T-cell (primary cell): ENCODE data around the gene ENPP3. TPM values are rescaled to one million over a fixed set of nuclear protein-coding genes. Genes with fewer than 3 reads are reported as not detected.
A peak's percentile ranks its signal among the peaks of the same experiment; 100 is the strongest.

ENCODE experiments used
- ATAC-seq, 4 experiments: fragments of 200-7000 bp in 3 of 4; fragments of 150-1000 bp in 1 of 4; cut with Tn5 transposase; replicated peaks in 1 of 4; 1 replicate in 3 of 4; 2 replicates in 1 of 4; pipeline ENCODE4 v1.10.0; 2021; ENCODE audit warnings: moderate library complexity in 3 of 4, mild to moderate bottlenecking in 2 of 4, moderate number of reproducible peaks in 1 of 4
- CTCF ChIA-PET, 2 donors: fragments of 300-600 bp; sonication (Branson Sonifier 250); formaldehyde crosslinking; loops; one replicate each; lab custom pipeline; 2022; ENCODE audit warnings: antibody characterized with exemption in 2 of 2; lab: Charles Lee
- POLR2A ChIA-PET, 2 donors: fragments of 300-600 bp; sonication (Branson Sonifier 250); formaldehyde crosslinking; loops; one replicate each; lab custom pipeline; 2022; ENCODE audit warnings: antibody characterized with exemption in 2 of 2; lab: Charles Lee
- DNase-seq, 35 experiments: peaks; one replicate each; pipeline versions ENCODE4 v3.0.0 to v3.0.0-alpha.2; 2013 to 2023
- H3K27ac ChIP-seq: one replicate; pipeline ENCODE4 v1.5.1; 2013; ENCODE audit warnings: low read length
- H3K27me3 ChIP-seq, 2 experiments: replicated peaks in 1 of 2; 1 replicate in 1 of 2; 2 replicates in 1 of 2; pipeline versions ENCODE4 v1.6.1 to v1.7.0; 2013; ENCODE audit warnings: low read length in 1 of 2, mixed read lengths in 1 of 2; ENCODE audit not compliant: control insufficient read depth in 2 of 2, insufficient read depth in 2 of 2; ENCODE audit errors: extremely low read depth in 1 of 2
- H3K36me3 ChIP-seq, 2 donors: 1 replicate in 1 of 2; 2 replicates in 1 of 2; pipeline versions ENCODE4 v1.6.1 to v1.7.0; 2013; ENCODE audit warnings: low read length in 1 of 2; ENCODE audit not compliant: control insufficient read depth in 2 of 2, insufficient read depth in 1 of 2; ENCODE audit errors: extremely low read depth in 1 of 2
- H3K4me1 ChIP-seq, 2 experiments: 1 replicate in 1 of 2; 2 replicates in 1 of 2; pipeline versions ENCODE4 v1.6.1 to v1.7.0; 2013; ENCODE audit warnings: low read length in 2 of 2, mixed read lengths in 1 of 2; ENCODE audit not compliant: insufficient read depth in 2 of 2, control insufficient read depth in 1 of 2; ENCODE audit errors: extremely low read depth in 1 of 2
- H3K4me3 ChIP-seq, 2 donors: 1 replicate in 1 of 2; 2 replicates in 1 of 2; pipeline versions ENCODE4 v1.5.1 to v1.7.0; 2013; ENCODE audit warnings: mild to moderate bottlenecking in 2 of 2, low read length in 1 of 2, moderate library complexity in 1 of 2; ENCODE audit not compliant: control insufficient read depth in 1 of 2; ENCODE audit errors: extremely low read depth in 1 of 2
- H3K9me3 ChIP-seq: 2 replicates; pipeline ENCODE4 v1.7.0; 2013
- H3K27ac Mint-ChIP-seq, 2 donors: one replicate each; pipeline ENCODE4 v1.8.0; 2020 to 2021; ENCODE audit warnings: mild to moderate bottlenecking in 2 of 2, mixed read lengths in 2 of 2
- H3K27me3 Mint-ChIP-seq, 2 donors: one replicate each; pipeline ENCODE4 v1.8.0; 2021 to 2022; ENCODE audit warnings: mixed read lengths in 2 of 2
- H3K36me3 Mint-ChIP-seq: one replicate; pipeline ENCODE4 v1.8.0; 2021; ENCODE audit warnings: mixed read lengths
- H3K4me1 Mint-ChIP-seq, 3 donors: one replicate each; pipeline ENCODE4 v1.8.0; 2020 to 2022; ENCODE audit warnings: mixed read lengths in 3 of 3, mild to moderate bottlenecking in 1 of 3
- H3K4me3 Mint-ChIP-seq, 3 donors: one replicate each; pipeline ENCODE4 v1.8.0; 2020 to 2022; ENCODE audit warnings: mild to moderate bottlenecking in 3 of 3, mixed read lengths in 3 of 3, moderate library complexity in 3 of 3
- H3K9me3 Mint-ChIP-seq, 3 donors: one replicate each; pipeline ENCODE4 v1.8.0; 2020 to 2022; ENCODE audit warnings: mixed read lengths in 3 of 3
- WGBS: methylation state at CpG from one replicate; pipeline ENCODE4 v1.1.5; 2013; ENCODE audit warnings: missing lambda C conversion rate; ENCODE audit not compliant: insufficient coverage; 5-methylcytosine and 5-hydroxymethylcytosine counted together
- total RNA-seq, 35 experiments: library from RNA in 6 of 35; stranded (reverse) in 6 of 35; fragments of 120-200 nt in 1 of 35; gene quantifications; one replicate each; pipeline versions ENCODE4 v1.2.1 to v1.2.4 and lab custom pipeline; 2013 to 2026

Gene ENPP3
- total RNA-seq, result under 1 TPM; 0.30 to 0.68 (median 0.53) TPM
- total RNA-seq (2013), result 0.52 TPM
- total RNA-seq (lab: John Stamatoyannopoulos, UW), result 0.15 to 1.5 (median 0.64) reads per million in 29 experiments

DNA sequence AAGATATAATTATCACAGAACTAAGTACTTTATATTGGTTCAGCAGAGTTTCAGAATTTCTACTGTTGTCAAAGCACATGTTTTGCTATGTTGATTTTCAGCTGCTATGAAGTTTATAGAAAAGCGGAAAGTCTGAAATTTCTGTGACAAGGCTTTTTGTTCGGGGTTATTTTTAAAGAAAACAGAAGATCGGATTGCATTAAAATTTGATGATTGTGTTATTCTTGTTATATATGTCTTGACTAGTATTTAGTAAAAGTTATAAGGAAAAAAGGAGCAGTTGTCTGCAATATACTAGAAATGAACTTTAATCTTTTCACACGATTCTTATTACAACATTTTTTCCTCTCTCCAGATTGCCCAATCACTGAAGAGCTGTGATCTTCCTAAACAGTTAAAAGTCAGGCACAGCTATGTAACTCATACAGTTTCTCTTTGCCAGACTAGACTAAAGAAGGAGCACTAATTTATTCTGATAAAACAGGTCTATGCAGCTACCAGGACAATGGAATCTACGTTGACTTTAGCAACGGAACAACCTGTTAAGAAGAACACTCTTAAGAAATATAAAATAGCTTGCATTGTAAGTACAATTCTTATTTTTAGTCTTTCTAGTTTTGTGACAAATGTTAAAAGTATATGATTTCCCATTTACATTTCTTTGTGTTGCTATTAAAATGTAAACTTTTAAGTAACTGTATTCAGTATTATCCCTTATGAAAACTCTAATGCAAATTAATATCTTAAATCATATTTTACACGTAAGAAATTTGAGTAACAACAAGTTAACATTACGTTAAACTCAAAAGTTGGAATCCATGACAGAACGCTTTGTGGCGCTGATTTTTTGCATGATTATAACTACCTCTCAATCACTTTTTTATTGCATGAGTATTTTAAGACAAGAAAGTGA is at the start of gene ENPP3:
Gene ENPP3, plus strand, starts transcription at position 423 of the 913 bp plus-strand sequence. Its CDS starts 83 bp downstream, at position 506.
- no peaks in the 10 kb centered on the region for H3K4me1 ChIP-seq
- POLR2A ChIA-PET, result interaction anchor here in 1 of 2 donors (0.5 to 0.6 kb wide), 2 partner anchors 9 to 542 kb away, joined by 3 to 8 read pairs; partner anchors contain the start of gene MED23
- H3K4me3 ChIP-seq, result no peak within 1 kb of the TSS
- CTCF ChIA-PET, result interaction anchor here in 1 of 2 donors (0.5 to 1.7 kb wide), 3 partner anchors 9 to 1164 kb away, joined by 5 to 10 read pairs (median 6); partner anchors contain the start of gene MED23
- ATAC-seq (no peak), DNase-seq (no peak)
- no peaks in the 10 kb centered on the region for H3K9me3 ChIP-seq
- Mint-ChIP-seq H3K9me3 (no peaks in the 10 kb centered on the region), H3K4me1 (no peaks in the 10 kb centered on the region), H3K27me3 (no peaks in the 10 kb centered on the region), H3K4me3 (no peak within 1 kb of the TSS), H3K27ac (no peak within 1 kb of the TSS), H3K36me3 (no peaks in the 10 kb centered on the region)
- H3K36me3 ChIP-seq, result no peaks in the 10 kb centered on the region
- 89% methylated on average over 3 of the region's 10 CpGs for WGBS
- H3K27me3 ChIP-seq, result no peaks in the 10 kb centered on the region
- no peak within 1 kb of the TSS for H3K27ac ChIP-seq

DNA sequence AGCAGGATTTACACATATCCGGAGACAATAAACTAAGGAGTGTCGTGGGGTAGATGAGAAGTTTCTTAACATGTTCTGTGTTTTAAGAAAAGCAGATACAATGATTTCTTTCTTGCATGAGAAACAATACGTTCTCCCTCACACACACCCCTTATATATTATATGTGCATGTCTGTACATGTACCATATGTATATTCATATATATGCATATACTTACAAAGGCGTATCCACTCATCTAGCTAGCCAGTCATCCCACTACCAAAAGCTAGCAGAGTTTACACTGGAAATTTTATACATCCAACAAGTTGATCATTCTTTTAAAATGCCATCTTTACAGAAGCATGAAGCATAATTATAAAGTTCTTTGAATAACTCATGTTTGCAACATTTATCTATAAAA is 49.2 kb upstream of the ENPP3 start:
- WGBS, result no CpG with 5 or more reads among the region's 4 CpGs
- peaks cover 55% of the 10 kb centered on the region for H3K36me3 Mint-ChIP-seq

DNA sequence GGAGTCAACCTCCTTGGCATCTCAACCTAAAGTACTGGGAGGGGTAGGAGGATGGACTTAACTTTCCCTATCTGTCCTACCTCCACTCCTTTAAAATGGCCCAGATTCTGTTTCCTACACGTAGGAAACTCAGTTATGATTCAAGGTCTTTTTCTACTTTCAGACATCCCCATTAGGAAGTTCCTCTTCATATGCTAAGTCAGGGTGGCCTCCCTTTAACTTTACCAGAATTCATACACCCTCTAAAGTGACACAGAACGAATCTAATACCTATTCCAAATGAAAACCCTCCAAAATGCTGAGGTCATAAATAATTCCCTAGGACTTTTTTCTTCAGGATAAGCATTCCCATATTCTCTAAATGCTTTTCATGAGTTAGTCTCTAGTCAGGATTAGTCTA is 48.5 kb upstream of the ENPP3 start:
- no peaks in the 10 kb centered on the region for H3K4me1 Mint-ChIP-seq
- H3K4me1 ChIP-seq, result no peaks in the 10 kb centered on the region
- no peak overlapping the region for H3K27ac ChIP-seq
- ATAC-seq, result no peak
- H3K9me3 ChIP-seq, result no peaks in the 10 kb centered on the region
- H3K4me3 Mint-ChIP-seq, result no peak overlapping the region
- H3K36me3 Mint-ChIP-seq, result peaks cover 58% of the 10 kb centered on the region
- no peak for DNase-seq
- H3K4me3 ChIP-seq, result no peak overlapping the region
- WGBS, result 86% methylated on average over 1 of the region's 2 CpGs
- ChIA-PET CTCF (interaction anchor here in 1 of 2 donors (1.0 kb wide), 1 partner anchor 10 kb away, joined by 3 read pairs; no protein-coding TSS in a partner anchor), POLR2A (no interaction called here)
- H3K27me3 Mint-ChIP-seq, result no peaks in the 10 kb centered on the region
- peaks cover 5 to 86% of the 10 kb centered on the region in 2 donors for H3K36me3 ChIP-seq
- H3K27ac Mint-ChIP-seq, result no peak overlapping the region
- no peaks in the 10 kb centered on the region for H3K9me3 Mint-ChIP-seq
- no peaks in the 10 kb centered on the region for H3K27me3 ChIP-seq

More for the DNA sequence above, 49.2 kb upstream of the ENPP3 start:
- Histone ChIP-seq H3K27me3 (no peaks in the 10 kb centered on the region), H3K9me3 (no peaks in the 10 kb centered on the region), H3K36me3 (peaks cover 8 to 88% of the 10 kb centered on the region in 2 donors), H3K4me1 (no peaks in the 10 kb centered on the region), H3K27ac (no peak overlapping the region), H3K4me3 (no peak overlapping the region)
- H3K9me3 Mint-ChIP-seq, result no peaks in the 10 kb centered on the region
- H3K4me1 Mint-ChIP-seq, result no peaks in the 10 kb centered on the region
- H3K27ac Mint-ChIP-seq, result no peak overlapping the region
- no peaks in the 10 kb centered on the region for H3K27me3 Mint-ChIP-seq
- no peak for DNase-seq
- ChIA-PET POLR2A (no interaction called here), CTCF (interaction anchor here in 1 of 2 donors (1.0 kb wide), 1 partner anchor 11 kb away, joined by 3 read pairs; no protein-coding TSS in a partner anchor)
- ATAC-seq, result no peak
- no peak overlapping the region for H3K4me3 Mint-ChIP-seq

DNA sequence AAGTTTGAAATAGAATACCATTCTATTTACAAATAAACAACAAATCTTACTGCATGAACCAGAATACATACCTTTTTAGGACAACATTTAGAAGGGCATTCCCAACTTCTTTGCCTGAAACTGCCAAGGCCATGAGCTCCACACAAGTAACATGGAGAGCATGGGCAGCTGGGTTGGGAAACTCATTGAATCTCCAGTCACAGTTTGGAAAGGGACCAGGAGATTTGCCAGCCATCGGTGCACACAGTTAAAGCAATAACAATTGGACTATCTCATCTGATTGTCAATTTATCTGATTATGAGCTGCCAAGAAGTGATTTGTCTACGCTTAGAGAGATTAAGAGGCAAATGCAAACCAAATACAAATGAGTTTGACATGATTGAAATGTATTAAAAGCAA is 44.2 kb upstream of the ENPP3 start:
- Histone ChIP-seq H3K9me3 (no peaks in the 10 kb centered on the region), H3K4me3 (no peak overlapping the region), H3K4me1 (no peaks in the 10 kb centered on the region), H3K27me3 (no peaks in the 10 kb centered on the region), H3K36me3 (peaks cover 6 to 83% of the 10 kb centered on the region in 2 donors), H3K27ac (no peak overlapping the region)
- H3K9me3 Mint-ChIP-seq, result no peaks in the 10 kb centered on the region
- ATAC-seq (no peak), DNase-seq (no peak)
- peaks cover 64% of the 10 kb centered on the region for H3K36me3 Mint-ChIP-seq
- H3K4me3 Mint-ChIP-seq, result no peak overlapping the region
- POLR2A ChIA-PET, result interaction anchor here in 1 of 2 donors (0.5 kb wide), 1 partner anchor 97 kb away, joined by 4 read pairs; no protein-coding TSS in a partner anchor
- H3K27ac Mint-ChIP-seq, result no peak overlapping the region
- peaks cover 0 to 4% (median 0%) of the 10 kb centered on the region in 3 donors for H3K4me1 Mint-ChIP-seq
- CTCF ChIA-PET, result no interaction called here
- no peaks in the 10 kb centered on the region for H3K27me3 Mint-ChIP-seq
- WGBS, result no CpG with 5 or more reads among the region's 2 CpGs

DNA sequence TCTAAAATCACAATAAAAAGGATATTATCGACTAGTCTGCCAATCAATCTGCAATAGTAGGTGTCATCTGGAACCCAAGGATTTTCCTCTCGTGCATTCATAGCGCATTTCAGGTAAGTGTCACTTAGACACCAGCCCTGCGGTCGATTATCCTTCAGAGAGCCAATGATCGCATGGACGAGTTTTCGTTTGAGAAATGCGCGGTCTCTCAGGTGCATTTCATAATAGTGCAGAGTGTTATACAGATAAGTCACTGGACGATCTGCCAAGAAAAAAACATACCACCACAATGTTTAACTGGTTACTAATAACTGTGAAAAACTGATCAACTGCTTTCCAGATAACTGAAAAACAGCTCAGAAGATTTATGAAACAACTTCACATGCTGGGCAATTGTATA is 43.0 kb upstream of the ENPP3 start:
- WGBS, result 100% methylated on average over 3 of the region's 11 CpGs
- ATAC-seq, result no peak

DNA sequence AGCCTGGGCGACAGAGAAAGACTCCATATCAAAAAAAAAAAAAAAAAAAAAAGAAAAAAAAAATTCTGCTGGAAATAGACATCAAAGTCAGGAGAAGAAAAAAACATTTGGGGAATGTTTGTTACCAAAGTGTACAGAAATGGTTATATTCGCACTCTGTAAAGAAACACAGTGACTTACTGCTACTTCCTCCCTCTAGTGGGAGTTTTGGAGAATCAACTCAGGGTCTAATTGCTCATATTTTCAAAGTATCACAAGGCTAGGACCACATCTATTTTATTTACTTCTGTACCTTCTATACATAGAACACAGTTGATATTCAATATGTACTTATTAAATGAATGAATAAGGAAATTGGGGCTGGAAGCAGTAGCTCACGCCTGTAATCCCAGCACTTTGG is 39.7 kb upstream of the ENPP3 start:
- peak in 1 of 35 experiments; percentile 33 for DNase-seq
- CTCF ChIA-PET, result interaction anchor here (0.7 to 2.0 kb wide), 8 partner anchors 20 to 712 kb away, joined by 3 to 8 read pairs (median 5); no protein-coding TSS in a partner anchor

More for the DNA sequence above, 43.0 kb upstream of the ENPP3 start:
- Mint-ChIP-seq H3K27me3 (no peaks in the 10 kb centered on the region), H3K9me3 (no peaks in the 10 kb centered on the region), H3K36me3 (peaks cover 65% of the 10 kb centered on the region), H3K27ac (no peak overlapping the region), H3K4me3 (no peak overlapping the region), H3K4me1 (peaks cover 0 to 4% (median 0%) of the 10 kb centered on the region in 3 donors)
- Histone ChIP-seq H3K27ac (no peak overlapping the region), H3K4me1 (no peaks in the 10 kb centered on the region), H3K36me3 (peaks cover 6 to 86% of the 10 kb centered on the region in 2 donors), H3K9me3 (no peaks in the 10 kb centered on the region), H3K4me3 (no peak overlapping the region), H3K27me3 (no peaks in the 10 kb centered on the region)
- ChIA-PET POLR2A (no interaction called here), CTCF (no interaction called here)
- DNase-seq, result no peak

More for the DNA sequence above, 39.7 kb upstream of the ENPP3 start:
- Mint-ChIP-seq H3K27me3 (no peaks in the 10 kb centered on the region), H3K27ac (no peak overlapping the region), H3K9me3 (no peaks in the 10 kb centered on the region), H3K4me1 (peaks cover 0 to 4% (median 0%) of the 10 kb centered on the region in 3 donors), H3K36me3 (peaks cover 67% of the 10 kb centered on the region), H3K4me3 (no peak overlapping the region)
- H3K4me3 ChIP-seq, result no peak overlapping the region
- H3K4me1 ChIP-seq, result no peaks in the 10 kb centered on the region
- ATAC-seq, result peak in 1 of 4 experiments; percentile 59
- WGBS, result no CpG with 5 or more reads among the region's 3 CpGs
- POLR2A ChIA-PET, result interaction anchor here in 1 of 2 donors (0.6 kb wide), 2 partner anchors 10 to 30 kb away, joined by 4 to 8 read pairs; no protein-coding TSS in a partner anchor
- H3K27ac ChIP-seq, result no peak overlapping the region
- no peaks in the 10 kb centered on the region for H3K27me3 ChIP-seq
- H3K36me3 ChIP-seq, result peaks cover 6 to 81% of the 10 kb centered on the region in 2 donors
- H3K9me3 ChIP-seq, result no peaks in the 10 kb centered on the region
